ENCODE measurements around the gene TBX6.

TBX6 gene

DNA sequence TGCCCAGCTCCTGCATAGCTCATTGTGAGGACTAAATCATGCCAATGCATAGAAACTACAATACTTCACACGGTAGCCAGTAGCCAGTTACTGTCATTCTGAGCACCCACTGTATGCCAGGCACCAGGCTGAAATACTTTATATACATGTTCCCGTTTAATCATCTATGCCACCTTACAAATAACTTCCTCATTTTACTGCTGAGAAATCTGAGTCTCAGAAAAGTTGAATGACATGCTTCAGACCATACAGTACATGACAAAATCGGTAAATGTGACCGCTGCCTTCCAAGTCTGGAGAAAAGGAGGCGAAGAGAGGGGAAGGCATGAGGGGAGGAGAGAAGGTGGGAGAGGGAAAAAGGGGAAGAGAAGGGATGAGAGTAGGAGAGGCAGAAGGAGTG lies 51.5 kb downstream of the TBX6 start:
- no peak for DNase-seq (ENCODE audit: low read depth in 4 of 4, low spot score in 1 of 4)

All from stimulated activated CD4-positive, alpha-beta T cell treated with anti-CD3 and anti-CD28 coated beads, Interleukin-1b, Interleukin-23, amount 100 ng/mL, for 24 hours (primary cell).